Mammary epithelial cell (primary cell): ENCODE measurements around the gene GPR84.

ENCODE experiments used
- EZH2 ChIP-seq: IDR thresholded peaks from 2 replicates; pipeline ENCODE4 v1.6.1; 2012; ENCODE audit warnings: low read length, inconsistent platforms, borderline replicate concordance
- TF ChIP-seq, protein P1 (sequence below), 2 donors: IDR thresholded peaks in 1 of 2; conservative IDR thresholded peaks in 1 of 2; 2 replicates each; pipeline ENCODE4 v1.5.1; 2011 to 2012; ENCODE audit warnings: inconsistent platforms in 2 of 2, low read length in 2 of 2, mild to moderate bottlenecking in 2 of 2, control low read depth in 1 of 2, low read depth in 1 of 2; ENCODE audit not compliant: insufficient read depth in 1 of 2; ENCODE audit errors: extremely low read depth in 1 of 2

- TF ChIP-seq, protein P1, sequence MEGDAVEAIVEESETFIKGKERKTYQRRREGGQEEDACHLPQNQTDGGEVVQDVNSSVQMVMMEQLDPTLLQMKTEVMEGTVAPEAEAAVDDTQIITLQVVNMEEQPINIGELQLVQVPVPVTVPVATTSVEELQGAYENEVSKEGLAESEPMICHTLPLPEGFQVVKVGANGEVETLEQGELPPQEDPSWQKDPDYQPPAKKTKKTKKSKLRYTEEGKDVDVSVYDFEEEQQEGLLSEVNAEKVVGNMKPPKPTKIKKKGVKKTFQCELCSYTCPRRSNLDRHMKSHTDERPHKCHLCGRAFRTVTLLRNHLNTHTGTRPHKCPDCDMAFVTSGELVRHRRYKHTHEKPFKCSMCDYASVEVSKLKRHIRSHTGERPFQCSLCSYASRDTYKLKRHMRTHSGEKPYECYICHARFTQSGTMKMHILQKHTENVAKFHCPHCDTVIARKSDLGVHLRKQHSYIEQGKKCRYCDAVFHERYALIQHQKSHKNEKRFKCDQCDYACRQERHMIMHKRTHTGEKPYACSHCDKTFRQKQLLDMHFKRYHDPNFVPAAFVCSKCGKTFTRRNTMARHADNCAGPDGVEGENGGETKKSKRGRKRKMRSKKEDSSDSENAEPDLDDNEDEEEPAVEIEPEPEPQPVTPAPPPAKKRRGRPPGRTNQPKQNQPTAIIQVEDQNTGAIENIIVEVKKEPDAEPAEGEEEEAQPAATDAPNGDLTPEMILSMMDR (conservative IDR thresholded peaks at IDR 0.05 in 1 of 2, IDR thresholded peaks at IDR 0.05 in 1 of 2; ENCODE audit: extremely low read depth in 1 of 2, insufficient read depth in 1 of 2, low read depth in 1 of 2, low read length in 2 of 2), result no peak
- no peak for TF ChIP-seq EZH2
Observed at GRCh38 chr12:54383041-54383609, 18.8 kb upstream of the GPR84 start.
